Raji (cell line): ENCODE data around the gene SLC44A3.

Source experiments
- POLR2A ChIP-seq: IDR thresholded peaks from 2 replicates; pipeline ENCODE4 v1.6.1; 2011; ENCODE audit warnings: low read depth, low read length, control low read depth; ENCODE audit not compliant: insufficient read depth

SLC44A3 gene

GRCh38 chr1:94817712-94818111 lies 2.4 kb upstream of the SLC44A3 start:
- TF ChIP-seq POLR2A, result no peak

- no peak for TF ChIP-seq POLR2A
Measured at GRCh38 chr1:94819238-94819944, 766 bp upstream of the SLC44A3 start.

- no peak for TF ChIP-seq POLR2A
Measured at GRCh38 chr1:94820936-94821335, 779 bp downstream of the SLC44A3 start.

- no peak for TF ChIP-seq POLR2A
Measured at GRCh38 chr1:94821636-94822305, 1.6 kb downstream of the SLC44A3 start.

GRCh38 chr1:94823116-94823515 lies 3.0 kb downstream of the SLC44A3 start:
- TF ChIP-seq POLR2A, result no peak

GRCh38 chr1:94825936-94826335 lies 5.8 kb downstream of the SLC44A3 start:
- TF ChIP-seq POLR2A, result no peak

GRCh38 chr1:94827434-94827833 lies 7.3 kb downstream of the SLC44A3 start:
- no peak for TF ChIP-seq POLR2A

- no peak for TF ChIP-seq POLR2A
Measured at GRCh38 chr1:94828251-94828650, 8.1 kb downstream of the SLC44A3 start.

- no peak for TF ChIP-seq POLR2A
Measured at GRCh38 chr1:94831641-94832040, 11.5 kb downstream of the SLC44A3 start.

- TF ChIP-seq POLR2A, result no peak
Measured at GRCh38 chr1:94832446-94832845, 12.3 kb downstream of the SLC44A3 start.

- no peak for TF ChIP-seq POLR2A
Measured at GRCh38 chr1:94832931-94833585, 12.9 kb downstream of the SLC44A3 start.

GRCh38 chr1:94836891-94837290 lies 16.7 kb downstream of the SLC44A3 start:
- TF ChIP-seq POLR2A, result no peak

GRCh38 chr1:94840808-94841207 lies 20.7 kb downstream of the SLC44A3 start:
- TF ChIP-seq POLR2A, result no peak

- TF ChIP-seq POLR2A, result no peak
Measured at GRCh38 chr1:94843430-94843829, 23.3 kb downstream of the SLC44A3 start.

- no peak for TF ChIP-seq POLR2A
Measured at GRCh38 chr1:94843846-94844245, 23.7 kb downstream of the SLC44A3 start.

GRCh38 chr1:94846308-94846707 lies 26.2 kb downstream of the SLC44A3 start:
- TF ChIP-seq POLR2A, result no peak
